ENCODE measurements around the gene GSAP.
"Not testable (repeated sequence)": the region's sequence is repeated elsewhere in the genome, so short reads cannot be mapped to it uniquely, and the experiment has no call there.

The GSAP gene

GRCh38 chr7:77353911-77354310 lies 62.2 kb downstream of the GSAP start:
- DNase-seq = no peak

GRCh38 chr7:77353407-77353721 lies 62.8 kb downstream of the GSAP start:
- DNase-seq = peak; percentile 9

GRCh38 chr7:77352665-77353406 lies 63.3 kb downstream of the GSAP start:
- no peak for DNase-seq

- no peak for DNase-seq
Measured at GRCh38 chr7:77351539-77352004, 64.6 kb downstream of the GSAP start.

- DNase-seq = peak; percentile 8
Measured at GRCh38 chr7:77349141-77349540, 67.0 kb downstream of the GSAP start.

- peak; percentile 32 for DNase-seq
Measured at GRCh38 chr7:77348371-77348813, 67.8 kb downstream of the GSAP start.

- DNase-seq = no peak
Measured at GRCh38 chr7:77346441-77346840, 69.7 kb downstream of the GSAP start.

- DNase-seq = not testable (repeated sequence)
Measured at GRCh38 chr7:77345426-77345825, 70.7 kb downstream of the GSAP start.

- no peak for DNase-seq
Measured at GRCh38 chr7:77339726-77340125, 76.4 kb downstream of the GSAP start.

GRCh38 chr7:77338883-77339629 lies 77.1 kb downstream of the GSAP start:
- DNase-seq = no peak

- DNase-seq = no peak
Measured at GRCh38 chr7:77338260-77338659, 77.9 kb downstream of the GSAP start.

GRCh38 chr7:77337456-77337990 lies 78.6 kb downstream of the GSAP start:
- no peak for DNase-seq

GRCh38 chr7:77335581-77335980 lies 80.6 kb downstream of the GSAP start:
- DNase-seq = no peak

- DNase-seq = not testable (repeated sequence)
Measured at GRCh38 chr7:77334039-77334438, 82.1 kb downstream of the GSAP start.

- peak; percentile 79 for DNase-seq
Measured at GRCh38 chr7:77331938-77332695, 84.0 kb downstream of the GSAP start.

GRCh38 chr7:77330169-77330882 lies 85.8 kb downstream of the GSAP start:
- no peak for DNase-seq

- no peak for DNase-seq
Measured at GRCh38 chr7:77329466-77330168, 86.5 kb downstream of the GSAP start.

GRCh38 chr7:77328669-77329068 lies 87.5 kb downstream of the GSAP start:
- DNase-seq = peak; percentile 24

GRCh38 chr7:77327932-77328628 lies 88.1 kb downstream of the GSAP start:
- peak; percentile 14 for DNase-seq

GRCh38 chr7:77327067-77327931 lies 88.8 kb downstream of the GSAP start:
- peak; percentile 68 for DNase-seq
